ENCODE data around the gene NFAM1.

NFAM1 gene

GRCh38 chr22:42417645-42418305 lies 14.4 kb downstream of the NFAM1 start:
- H3K27ac ChIP-seq = no peak overlapping the region
- DNase-seq (ENCODE audit: low read depth, low spot score) = no peak

- H3K27ac ChIP-seq = no peak overlapping the region
- DNase-seq (ENCODE audit: low read depth, low spot score) = no peak
Measured at GRCh38 chr22:42416671-42417230, 15.5 kb downstream of the NFAM1 start.

- no peak for DNase-seq (ENCODE audit: low read depth, low spot score)
- no peak overlapping the region for H3K27ac ChIP-seq
Measured at GRCh38 chr22:42414565-42415303, 17.5 kb downstream of the NFAM1 start.

- no peak for DNase-seq (ENCODE audit: low read depth, low spot score)
Measured at GRCh38 chr22:42414021-42414420, 18.2 kb downstream of the NFAM1 start.

GRCh38 chr22:42412744-42413333 lies 19.4 kb downstream of the NFAM1 start:
- DNase-seq (ENCODE audit: low read depth, low spot score) = no peak
- no peak overlapping the region for H3K27ac ChIP-seq

More at GRCh38 chr22:42414021-42414420, 18.2 kb downstream of the NFAM1 start:
- H3K27ac ChIP-seq = no peak overlapping the region

- no peak overlapping the region for H3K27ac ChIP-seq
- DNase-seq (ENCODE audit: low read depth, low spot score) = no peak
Measured at GRCh38 chr22:42410708-42411107, 21.5 kb downstream of the NFAM1 start.

GRCh38 chr22:42408810-42409529 lies 23.2 kb downstream of the NFAM1 start:
- no peak for DNase-seq (ENCODE audit: low read depth, low spot score)
- H3K27ac ChIP-seq = no peak overlapping the region

GRCh38 chr22:42408276-42408675 lies 23.9 kb downstream of the NFAM1 start:
- DNase-seq (ENCODE audit: low read depth, low spot score) = no peak
- H3K27ac ChIP-seq = no peak overlapping the region

GRCh38 chr22:42404266-42404665 lies 27.9 kb downstream of the NFAM1 start:
- no peak overlapping the region for H3K27ac ChIP-seq
- DNase-seq (ENCODE audit: low read depth, low spot score) = no peak

GRCh38 chr22:42401535-42402334 lies 30.5 kb downstream of the NFAM1 start:
- DNase-seq (ENCODE audit: low read depth, low spot score) = no peak

GRCh38 chr22:42400811-42401534 lies 31.2 kb downstream of the NFAM1 start:
- DNase-seq (ENCODE audit: low read depth, low spot score) = no peak
- H3K27ac ChIP-seq = no peak overlapping the region

More at GRCh38 chr22:42401535-42402334, 30.5 kb downstream of the NFAM1 start:
- H3K27ac ChIP-seq = no peak overlapping the region

GRCh38 chr22:42399315-42400271 lies 32.6 kb downstream of the NFAM1 start:
- no peak overlapping the region for H3K27ac ChIP-seq
- no peak for DNase-seq (ENCODE audit: low read depth, low spot score)

- no peak overlapping the region for H3K27ac ChIP-seq
Measured at GRCh38 chr22:42397332-42398249, 34.6 kb downstream of the NFAM1 start.

GRCh38 chr22:42396621-42397331 lies 35.4 kb downstream of the NFAM1 start:
- no peak for DNase-seq (ENCODE audit: low read depth, low spot score)
- H3K27ac ChIP-seq = no peak overlapping the region

More at GRCh38 chr22:42397332-42398249, 34.6 kb downstream of the NFAM1 start:
- DNase-seq (ENCODE audit: low read depth, low spot score) = no peak

GRCh38 chr22:42389143-42389542 lies 43.1 kb downstream of the NFAM1 start:
- no peak overlapping the region for H3K27ac ChIP-seq
- DNase-seq (ENCODE audit: low read depth, low spot score) = peak; percentile 37

- H3K27ac ChIP-seq = no peak overlapping the region
- no peak for DNase-seq (ENCODE audit: low read depth, low spot score)
Measured at GRCh38 chr22:42388130-42388797, 43.9 kb downstream of the NFAM1 start.
